Karpas-422 (cell line): Measurements from ENCODE around the gene SLC38A6. TPM values are rescaled to one million over a fixed set of nuclear protein-coding genes. Genes with fewer than 3 reads are reported as not detected.

Experiments used
- DNase-seq: peaks from one replicate; pipeline ENCODE4 v3.0.0-alpha.2; 2015
- H2AFZ ChIP-seq: fragments of 200-600 bp; sonication (generic); 2 replicates; pipeline ENCODE4 v1.6.1; 2014; ENCODE audit warnings: antibody characterized with exemption, low read length, mixed read lengths
- H3K27ac ChIP-seq: fragments of 200-600 bp; sonication (generic); 2 replicates; pipeline ENCODE4 v1.5.1; 2014; ENCODE audit warnings: mild to moderate bottlenecking, low read length, moderate library complexity
- H3K27me3 ChIP-seq: fragments of 200-600 bp; sonication (generic); 2 replicates; pipeline ENCODE4 v1.6.1; 2014; ENCODE audit warnings: low read length, mixed read lengths
- H3K36me3 ChIP-seq: fragments of 200-600 bp; sonication (generic); 2 replicates; pipeline ENCODE4 v1.6.1; 2014; ENCODE audit warnings: low read length, mixed read lengths; ENCODE audit not compliant: insufficient read depth
- H3K4me1 ChIP-seq: fragments of 200-600 bp; sonication (generic); 2 replicates; pipeline ENCODE4 v1.6.1; 2014; ENCODE audit warnings: mild to moderate bottlenecking, low read length, mixed read lengths
- H3K4me2 ChIP-seq: fragments of 200-600 bp; sonication (generic); 2 replicates; pipeline ENCODE4 v1.6.1; 2014; ENCODE audit warnings: low read length, low read depth, mild to moderate bottlenecking; ENCODE audit not compliant: poor library complexity, severe bottlenecking
- H3K4me3 ChIP-seq: fragments of 200-600 bp; sonication (generic); 2 replicates; pipeline ENCODE4 v1.5.1; 2014; ENCODE audit warnings: mild to moderate bottlenecking, antibody characterized with exemption, low read length, mixed read lengths
- H3K79me2 ChIP-seq: fragments of 200-600 bp; sonication (generic); 2 replicates; pipeline ENCODE4 v1.6.1; 2014; ENCODE audit warnings: mild to moderate bottlenecking, low read length, mixed read lengths
- H3K9ac ChIP-seq: fragments of 200-600 bp; sonication (generic); 2 replicates; pipeline ENCODE4 v1.6.0; 2014; ENCODE audit warnings: low read length
- H3K9me2 ChIP-seq: fragments of 200-600 bp; sonication (generic), shearing (Covaris generic); replicated peaks from 2 replicates; pipeline ENCODE4 v1.6.0; 2014; ENCODE audit warnings: mild to moderate bottlenecking, low read length, moderate library complexity; ENCODE audit not compliant: insufficient read depth
- H3K9me3 ChIP-seq: fragments of 300-700, 200-600 bp; sonication (generic); 2 replicates; pipeline ENCODE4 v1.6.1; 2014; ENCODE audit warnings: low read length, mixed read lengths
- H4K20me1 ChIP-seq: fragments of 200-600 bp; sonication (generic); 2 replicates; pipeline ENCODE4 v1.6.1; 2014; ENCODE audit warnings: mild to moderate bottlenecking, antibody characterized with exemption, low read length, low read depth; ENCODE audit not compliant: insufficient read depth
- small RNA-seq: library from RNA; depleted of rRNA; stranded (forward); fragments of <200 nt; gene quantifications from one replicate; pipeline ENCODE3, GENCODE V24; 2014
- total RNA-seq: library from RNA; depleted of rRNA; stranded (reverse); fragments of >200 nt; shearing (Covaris generic); gene quantifications from 2 replicates; pipeline ENCODE4 v1.2.3, GENCODE V29; 2014; ENCODE audit warnings: low replicate concordance; rRNA removed

SLC38A6 gene
- total RNA-seq, 1 experiment from 2014 or later: 141 TPM

- Histone ChIP-seq H3K9me3 (no peaks in the 10 kb centered on the region), H3K9me2 (no peaks in the 10 kb centered on the region), H3K79me2 (peaks cover 7% of the 10 kb centered on the region; the same call in 1 of the 2 replicates), H3K27me3 (no peaks in the 10 kb centered on the region), H3K4me1 (peaks cover 48% of the 10 kb centered on the region), H4K20me1 (no peaks in the 10 kb centered on the region), H3K9ac (no peak overlapping the region), H2AFZ (no peak overlapping the region), H3K27ac (peak overlapping the region; percentile 89), H3K36me3 (peaks cover 15% of the 10 kb centered on the region), H3K4me3 (no peak overlapping the region), H3K4me2 (no peak overlapping the region)
- DNase-seq: no peak
These were observed 118.3 kb downstream of the SLC38A6 start for GRCh38 chr14:61099216-61099835.

GRCh38 chr14:61101803-61102548, 120.9 kb downstream of the SLC38A6 start:
- Histone ChIP-seq H3K27me3 (no peaks in the 10 kb centered on the region), H3K4me2 (peak overlapping the region; percentile 61), H3K4me1 (peaks cover 72% of the 10 kb centered on the region), H4K20me1 (no peaks in the 10 kb centered on the region), H3K9me2 (no peaks in the 10 kb centered on the region), H3K9ac (peak overlapping the region; percentile 68), H2AFZ (no peak overlapping the region), H3K79me2 (peaks cover 7% of the 10 kb centered on the region; the same call in 1 of the 2 replicates), H3K9me3 (no peaks in the 10 kb centered on the region), H3K4me3 (peak overlapping the region; percentile 5; the same call in 1 of the 2 replicates), H3K36me3 (peaks cover 15% of the 10 kb centered on the region), H3K27ac (peak overlapping the region; percentile 89)
- DNase-seq: peak; percentile 83

Small RNA genes within 50 kb of the gene (small RNA-seq; reads per million reads assigned to genes)
- not detected for gene RNU6-398P

Other genes with a start within 250 kb of the SLC38A6 start
- gene MNAT1, start 246.5 kb upstream of the SLC38A6 start, total RNA-seq: 166 and 230 TPM in 2 replicates
- gene TRMT5, start 166 bp upstream of the SLC38A6 start, total RNA-seq: 30.5 and 31.3 TPM in 2 replicates